ENCODE results near the gene LSM5.

Gene LSM5

DNA sequence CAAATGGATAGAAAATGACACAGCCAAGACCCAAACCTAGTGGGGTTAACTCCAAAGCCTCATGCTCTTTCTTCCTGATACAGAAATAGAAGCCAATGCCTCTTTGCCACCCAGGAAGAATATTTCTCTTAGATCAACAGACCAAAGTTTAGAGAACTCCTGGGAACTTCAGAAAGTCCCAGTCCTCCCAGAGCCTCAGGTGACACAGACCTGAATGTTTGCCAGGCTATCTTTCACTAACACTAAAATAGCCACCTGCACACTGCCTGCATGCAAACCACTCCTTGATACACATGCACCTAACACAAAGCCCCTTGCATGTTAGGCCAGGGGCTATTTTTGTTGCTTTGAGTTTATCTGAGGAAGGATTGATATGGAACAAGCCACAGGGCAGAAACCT, 27.7 kb downstream of the LSM5 start:
- DNase-seq (ENCODE audit: low read depth in 2 of 2), result no peak

DNA sequence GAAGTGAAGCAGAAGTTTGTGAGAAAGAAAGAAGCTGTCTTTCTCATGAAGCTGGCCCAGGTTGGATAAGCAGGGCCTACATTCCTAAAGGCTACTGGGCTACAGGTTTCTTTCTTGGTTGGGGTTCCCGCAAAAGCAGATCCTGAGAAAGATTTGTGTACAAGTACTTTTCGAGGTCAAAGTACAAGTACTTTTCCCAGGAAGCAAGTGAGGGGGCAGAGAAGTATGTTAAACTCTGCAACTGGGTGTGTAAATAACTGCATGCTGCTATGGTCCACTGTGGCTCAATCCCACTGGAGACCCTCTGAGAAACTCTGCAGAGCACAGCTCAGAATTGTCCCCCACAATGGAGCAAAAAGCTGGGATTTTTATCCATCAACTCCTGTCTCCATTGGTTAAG, 28.7 kb downstream of the LSM5 start:
- DNase-seq (ENCODE audit: low read depth in 2 of 2), result no peak

DNA sequence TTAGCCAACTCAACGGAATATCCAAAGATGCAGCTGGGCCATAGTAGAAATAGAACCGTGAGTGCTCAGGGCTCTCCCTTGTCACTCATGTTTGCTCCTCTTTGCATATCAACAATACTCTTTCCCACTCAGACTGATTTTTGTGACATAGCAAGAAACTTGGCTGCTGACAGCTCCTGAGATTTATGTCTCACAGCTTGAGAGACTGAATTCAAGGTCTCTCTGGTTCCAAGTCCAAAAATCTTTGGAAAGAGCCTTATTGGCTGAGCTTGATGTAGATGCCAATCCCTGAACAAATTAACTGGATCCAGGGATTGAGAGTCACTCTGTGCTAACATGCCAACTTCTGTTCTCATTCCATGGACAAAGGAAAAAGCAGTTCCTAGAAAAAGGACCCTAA, 30.4 kb downstream of the LSM5 start:
- no peak for DNase-seq (ENCODE audit: low read depth in 2 of 2)

DNA sequence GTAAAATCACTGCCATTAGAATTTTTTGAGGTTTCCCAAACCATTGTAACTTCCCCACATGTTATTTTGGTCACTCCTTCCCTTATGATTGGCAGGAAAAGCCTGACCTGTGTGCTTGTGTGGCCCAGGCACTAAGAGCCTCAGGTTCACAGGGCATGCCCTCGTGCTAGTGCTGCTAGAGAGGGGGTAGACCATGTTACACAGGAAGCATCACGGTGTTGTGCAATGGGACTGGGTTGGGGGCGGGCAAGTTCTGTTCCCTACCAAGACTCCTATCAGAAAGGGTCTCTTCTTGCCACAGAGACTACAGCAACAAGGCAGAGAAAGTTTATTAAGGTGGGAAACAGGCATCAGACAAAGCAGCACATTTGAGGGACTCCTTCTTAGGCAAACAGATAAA, 32.2 kb downstream of the LSM5 start:
- DNase-seq (ENCODE audit: low read depth in 2 of 2), result no peak

DNA sequence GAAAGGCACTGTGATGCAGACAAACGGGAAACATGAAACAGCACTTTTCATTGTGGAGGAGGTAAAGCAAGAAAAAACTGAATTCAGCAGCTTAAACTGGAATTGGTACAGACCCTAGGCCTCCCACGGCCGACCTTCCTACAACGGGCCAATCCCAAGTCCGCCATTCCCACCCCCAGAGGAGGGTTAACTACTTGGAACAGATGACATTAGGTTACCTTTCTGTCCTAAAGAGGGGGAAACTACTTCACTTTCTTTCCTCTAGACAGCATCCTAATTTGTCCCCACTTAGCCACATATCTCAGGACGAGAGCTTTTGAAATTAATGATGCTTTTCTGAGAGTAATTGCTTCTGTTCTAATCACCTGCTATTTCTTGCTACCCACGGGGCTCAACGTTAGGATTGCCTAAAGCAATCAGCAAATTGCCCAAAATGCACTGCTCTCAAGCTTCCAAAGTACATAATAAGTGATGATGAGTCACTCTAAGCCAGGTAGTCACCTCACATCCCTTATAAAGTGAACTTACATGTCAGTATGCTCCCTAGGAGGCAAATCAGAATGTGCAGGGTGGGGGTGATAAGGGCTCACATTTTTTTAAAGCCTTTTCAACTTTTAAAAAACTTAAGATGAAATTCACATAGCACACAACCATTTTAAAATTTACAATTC, 36.7 kb downstream of the LSM5 start:
- no peak for DNase-seq (ENCODE audit: low read depth in 2 of 2)

DNA sequence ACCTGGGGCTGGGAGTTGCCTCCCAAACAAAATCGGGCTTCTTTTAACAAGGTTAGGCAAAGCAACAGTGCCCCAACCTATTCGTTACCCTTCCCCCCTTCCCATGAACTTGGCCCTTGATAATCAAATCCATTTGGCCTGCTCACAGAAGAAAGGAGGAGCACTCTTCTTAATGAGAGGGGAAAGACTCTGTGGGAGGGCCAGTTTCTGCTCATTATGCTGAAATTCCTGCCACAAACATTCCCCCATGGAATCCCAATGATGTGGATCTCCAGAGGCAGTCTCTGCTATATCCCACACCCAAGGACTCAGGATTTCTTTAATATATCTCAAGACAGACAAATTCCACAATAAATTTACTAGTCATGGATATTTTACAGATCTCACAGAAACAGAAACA, 43.0 kb downstream of the LSM5 start:
- DNase-seq (ENCODE audit: low read depth in 2 of 2), result no peak

DNA sequence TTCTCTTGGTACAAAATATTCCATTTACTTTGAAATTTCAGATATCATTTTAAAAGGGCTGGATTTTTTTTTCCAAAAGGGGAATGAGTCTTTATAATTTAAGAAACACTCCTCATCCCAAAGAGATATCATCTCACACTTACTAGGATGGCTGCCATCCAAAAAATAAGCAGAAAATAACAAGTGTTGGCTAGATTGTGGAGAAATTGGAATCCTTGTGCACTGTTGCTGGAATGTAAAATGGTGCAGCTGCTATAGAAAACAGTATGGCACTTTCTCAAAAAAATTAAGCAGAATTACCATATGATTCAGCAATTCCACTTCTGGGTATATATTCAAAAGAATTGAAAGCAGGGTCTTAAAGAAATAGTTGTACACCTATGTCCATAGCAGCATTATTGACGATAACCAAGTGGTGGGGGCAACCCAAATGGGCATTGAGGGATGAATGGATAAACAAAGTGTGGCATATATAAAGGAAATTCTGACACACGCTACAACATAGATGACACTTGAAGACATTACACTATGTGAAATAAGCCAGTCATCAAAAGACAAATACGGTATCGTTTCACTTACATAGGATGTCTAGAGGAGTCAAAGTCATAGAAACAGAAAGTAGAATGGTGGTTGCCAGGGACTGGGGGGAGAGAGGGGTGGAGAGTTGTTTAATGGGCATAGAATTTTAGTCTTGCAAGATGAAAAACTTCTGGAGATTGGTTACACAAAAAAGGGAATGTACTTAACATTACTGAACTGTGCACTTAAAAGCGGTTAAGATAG, 53.8 kb downstream of the LSM5 start:
- no peak for DNase-seq (ENCODE audit: low read depth in 2 of 2)

Measured in stimulated activated CD4-positive, alpha-beta T cell treated with anti-CD3 and anti-CD28 coated beads, Interleukin-1b, Interleukin-23, amount 100 ng/mL, for 4 hours (primary cell).